HL-60 (cell line): ENCODE data around the gene LIPT2.

Experiments
- DNase-seq, 2 experiments: peaks; one replicate each; pipeline ENCODE4 v3.0.0-alpha.2; 2010 to 2020; ENCODE audit warnings: low read depth in 1 of 2, low spot score in 1 of 2
- H3K27ac ChIP-seq: fragments of 250-450 bp; sonication (Bioruptor Pico); replicated peaks from 2 replicates; pipeline ENCODE4 v1.5.1; 2020; ENCODE audit warnings: mild to moderate bottlenecking, moderate library complexity
- H3K27me3 ChIP-seq: fragments of 250-450 bp; sonication (Bioruptor Pico); 2 replicates; pipeline ENCODE4 v1.5.1; 2021; ENCODE audit warnings: mild to moderate bottlenecking, moderate library complexity; ENCODE audit not compliant: insufficient read depth, poor library complexity, severe bottlenecking
- H3K4me3 ChIP-seq: replicated peaks from 2 replicates; pipeline ENCODE4 v1.5.1; 2011; ENCODE audit warnings: mild to moderate bottlenecking, control low read depth, low read length; ENCODE audit not compliant: insufficient read depth
- GABPA ChIP-seq: IDR thresholded peaks from 2 replicates; pipeline ENCODE4 v1.6.1; 2012; ENCODE audit warnings: low read depth
- POLR2AphosphoS5 ChIP-seq: IDR thresholded peaks from 2 replicates; pipeline ENCODE4 v1.6.1; 2012; ENCODE audit warnings: low read depth
- SPI1 ChIP-seq: IDR thresholded peaks from 2 replicates; pipeline ENCODE4 v1.6.1; 2012; ENCODE audit warnings: low read depth, mild to moderate bottlenecking, borderline replicate concordance
- TF ChIP-seq, protein P1 (sequence below): IDR thresholded peaks from one replicate; pipeline ENCODE4 v1.5.1; 2011; ENCODE audit warnings: low read length, control low read depth, inconsistent platforms; ENCODE audit not compliant: insufficient read depth
- TF ChIP-seq, protein P2 (sequence below): IDR thresholded peaks from 2 replicates; pipeline ENCODE4 v1.6.1; 2012; ENCODE audit warnings: low read depth; ENCODE audit not compliant: insufficient replicate concordance

The LIPT2 gene

DNA sequence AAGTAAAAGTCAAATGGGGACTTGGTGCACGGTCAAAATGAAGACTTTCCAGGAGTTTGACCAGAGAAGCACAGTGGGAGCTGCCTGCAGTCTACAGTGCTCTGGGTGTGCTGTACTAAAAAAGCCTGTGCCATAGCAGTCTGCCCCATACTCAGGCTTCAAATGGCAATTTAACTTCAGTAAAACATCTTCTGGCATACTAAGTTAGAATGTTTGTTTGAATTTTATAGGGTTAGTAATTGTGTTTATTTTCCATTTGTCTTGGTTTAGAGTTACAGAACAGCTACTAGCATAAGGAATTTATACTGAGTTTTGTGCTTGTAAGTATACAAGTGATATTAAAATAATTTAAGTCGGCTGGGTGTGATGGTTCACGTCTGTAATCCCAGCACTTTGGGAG, 29.3 kb upstream of the LIPT2 start:
- DNase-seq = no peak
- no peak overlapping the region for H3K4me3 ChIP-seq
- no peaks in the 10 kb centered on the region for H3K27me3 ChIP-seq
- TF ChIP-seq GABPA = no peak
- no peak for TF ChIP-seq SPI1
- TF ChIP-seq POLR2AphosphoS5 = no peak
- TF ChIP-seq, protein P1, sequence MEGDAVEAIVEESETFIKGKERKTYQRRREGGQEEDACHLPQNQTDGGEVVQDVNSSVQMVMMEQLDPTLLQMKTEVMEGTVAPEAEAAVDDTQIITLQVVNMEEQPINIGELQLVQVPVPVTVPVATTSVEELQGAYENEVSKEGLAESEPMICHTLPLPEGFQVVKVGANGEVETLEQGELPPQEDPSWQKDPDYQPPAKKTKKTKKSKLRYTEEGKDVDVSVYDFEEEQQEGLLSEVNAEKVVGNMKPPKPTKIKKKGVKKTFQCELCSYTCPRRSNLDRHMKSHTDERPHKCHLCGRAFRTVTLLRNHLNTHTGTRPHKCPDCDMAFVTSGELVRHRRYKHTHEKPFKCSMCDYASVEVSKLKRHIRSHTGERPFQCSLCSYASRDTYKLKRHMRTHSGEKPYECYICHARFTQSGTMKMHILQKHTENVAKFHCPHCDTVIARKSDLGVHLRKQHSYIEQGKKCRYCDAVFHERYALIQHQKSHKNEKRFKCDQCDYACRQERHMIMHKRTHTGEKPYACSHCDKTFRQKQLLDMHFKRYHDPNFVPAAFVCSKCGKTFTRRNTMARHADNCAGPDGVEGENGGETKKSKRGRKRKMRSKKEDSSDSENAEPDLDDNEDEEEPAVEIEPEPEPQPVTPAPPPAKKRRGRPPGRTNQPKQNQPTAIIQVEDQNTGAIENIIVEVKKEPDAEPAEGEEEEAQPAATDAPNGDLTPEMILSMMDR = no peak
- TF ChIP-seq, protein P2, sequence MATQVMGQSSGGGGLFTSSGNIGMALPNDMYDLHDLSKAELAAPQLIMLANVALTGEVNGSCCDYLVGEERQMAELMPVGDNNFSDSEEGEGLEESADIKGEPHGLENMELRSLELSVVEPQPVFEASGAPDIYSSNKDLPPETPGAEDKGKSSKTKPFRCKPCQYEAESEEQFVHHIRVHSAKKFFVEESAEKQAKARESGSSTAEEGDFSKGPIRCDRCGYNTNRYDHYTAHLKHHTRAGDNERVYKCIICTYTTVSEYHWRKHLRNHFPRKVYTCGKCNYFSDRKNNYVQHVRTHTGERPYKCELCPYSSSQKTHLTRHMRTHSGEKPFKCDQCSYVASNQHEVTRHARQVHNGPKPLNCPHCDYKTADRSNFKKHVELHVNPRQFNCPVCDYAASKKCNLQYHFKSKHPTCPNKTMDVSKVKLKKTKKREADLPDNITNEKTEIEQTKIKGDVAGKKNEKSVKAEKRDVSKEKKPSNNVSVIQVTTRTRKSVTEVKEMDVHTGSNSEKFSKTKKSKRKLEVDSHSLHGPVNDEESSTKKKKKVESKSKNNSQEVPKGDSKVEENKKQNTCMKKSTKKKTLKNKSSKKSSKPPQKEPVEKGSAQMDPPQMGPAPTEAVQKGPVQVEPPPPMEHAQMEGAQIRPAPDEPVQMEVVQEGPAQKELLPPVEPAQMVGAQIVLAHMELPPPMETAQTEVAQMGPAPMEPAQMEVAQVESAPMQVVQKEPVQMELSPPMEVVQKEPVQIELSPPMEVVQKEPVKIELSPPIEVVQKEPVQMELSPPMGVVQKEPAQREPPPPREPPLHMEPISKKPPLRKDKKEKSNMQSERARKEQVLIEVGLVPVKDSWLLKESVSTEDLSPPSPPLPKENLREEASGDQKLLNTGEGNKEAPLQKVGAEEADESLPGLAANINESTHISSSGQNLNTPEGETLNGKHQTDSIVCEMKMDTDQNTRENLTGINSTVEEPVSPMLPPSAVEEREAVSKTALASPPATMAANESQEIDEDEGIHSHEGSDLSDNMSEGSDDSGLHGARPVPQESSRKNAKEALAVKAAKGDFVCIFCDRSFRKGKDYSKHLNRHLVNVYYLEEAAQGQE = no peak
- no peak overlapping the region for H3K27ac ChIP-seq

DNA sequence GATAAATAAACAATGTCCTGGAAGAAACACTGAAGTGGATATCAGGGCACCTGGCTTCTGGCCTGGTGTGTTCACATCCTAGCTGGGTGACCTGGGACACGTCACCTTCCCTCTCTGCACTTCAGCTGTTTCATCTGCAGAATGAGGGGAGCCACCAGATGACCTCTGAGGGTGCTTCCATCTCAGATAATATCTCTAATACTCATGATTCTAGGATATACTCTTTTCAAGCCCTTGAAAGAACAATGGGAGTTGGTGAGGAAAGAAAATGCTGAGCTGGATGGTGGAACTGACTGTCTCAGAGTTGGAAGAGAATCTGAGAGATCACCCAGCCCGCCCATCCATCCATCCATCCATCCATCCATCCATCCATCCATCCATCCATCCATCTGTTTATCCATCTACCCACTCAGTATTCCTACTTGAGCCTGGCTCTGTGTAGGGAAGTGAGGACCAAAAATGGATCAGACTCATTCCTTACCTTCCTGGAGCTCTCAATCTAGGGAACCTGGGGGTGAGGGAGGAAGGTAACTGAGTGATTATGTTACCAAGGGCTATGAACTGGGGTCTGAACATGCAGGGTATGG, 28.2 kb upstream of the LIPT2 start:
- Histone ChIP-seq H3K4me3 (no peak overlapping the region), H3K27ac (no peak overlapping the region), H3K27me3 (no peaks in the 10 kb centered on the region)
- DNase-seq = no peak
- TF ChIP-seq POLR2AphosphoS5 (no peak), SPI1 (no peak), GABPA (no peak)
- TF ChIP-seq, protein P1 = no peak
- TF ChIP-seq, protein P2 = no peak

DNA sequence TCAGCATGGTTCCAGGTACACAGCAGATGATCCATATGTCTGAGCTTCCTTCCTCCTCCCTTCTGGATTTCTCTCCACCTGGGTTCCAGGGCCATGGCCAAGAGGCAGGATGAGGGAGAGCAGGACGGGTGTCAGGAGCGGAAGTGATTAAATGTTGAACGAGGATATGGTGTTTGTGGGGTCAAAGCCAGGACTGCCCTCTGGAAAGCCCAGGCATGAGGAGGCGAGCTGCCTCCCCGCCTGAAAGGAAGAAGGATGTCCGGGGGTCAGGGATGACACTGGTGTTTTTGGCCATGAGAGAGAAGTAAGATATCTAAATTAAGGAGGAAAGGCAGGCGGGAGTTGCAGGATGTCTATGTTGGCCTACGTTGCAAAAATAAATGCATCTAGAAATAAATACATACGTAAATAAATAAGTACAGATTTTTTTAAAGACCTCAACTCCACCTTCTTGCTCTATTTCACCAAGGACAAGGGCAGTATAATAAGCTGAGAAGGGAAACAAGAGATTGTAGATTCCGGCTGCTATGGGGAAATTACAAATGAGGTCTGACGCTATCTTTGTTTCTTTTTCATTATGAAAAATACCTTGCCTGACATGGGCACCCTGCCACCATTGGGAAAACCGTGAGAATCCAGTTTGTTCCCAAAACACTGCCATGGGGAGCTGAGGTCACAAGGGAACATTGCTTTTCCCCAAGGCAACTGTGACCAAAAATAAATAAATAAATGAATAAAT, 27.6 kb upstream of the LIPT2 start:
- Histone ChIP-seq H3K27me3 (no peaks in the 10 kb centered on the region), H3K27ac (no peak overlapping the region), H3K4me3 (no peak overlapping the region)
- no peak for TF ChIP-seq SPI1
- TF ChIP-seq POLR2AphosphoS5 = no peak
- TF ChIP-seq, protein P2 = no peak
- TF ChIP-seq GABPA = no peak
- TF ChIP-seq, protein P1 = no peak
- DNase-seq = no peak
